Activated T-cell treated with anti-CD3 and anti-CD28 coated beads, Interleukin-2, amount 50 U/mL, for 24 hours (primary cell): Measurements from ENCODE around the gene TPK1.

Experiments used
- DNase-seq: peaks from one replicate; pipeline ENCODE4 v3.0.0-alpha.2; 2020
- H3K27ac Mint-ChIP-seq: 2 replicates; pipeline ENCODE4 v1.8.0; 2020; ENCODE audit warnings: mild to moderate bottlenecking, mixed read lengths
- H3K27me3 Mint-ChIP-seq: 2 replicates; pipeline ENCODE4 v1.8.0; 2020; ENCODE audit warnings: mixed read lengths
- H3K36me3 Mint-ChIP-seq: 2 replicates; pipeline ENCODE4 v1.8.0; 2020; ENCODE audit warnings: low read depth, mixed read lengths
- H3K4me1 Mint-ChIP-seq: 2 replicates; pipeline ENCODE4 v1.8.0; 2020; ENCODE audit warnings: low read depth, mixed read lengths
- H3K4me3 Mint-ChIP-seq: 2 replicates; pipeline ENCODE4 v1.8.0; 2020; ENCODE audit warnings: mild to moderate bottlenecking, moderate library complexity, mixed read lengths
- H3K9me3 Mint-ChIP-seq: 2 replicates; pipeline ENCODE4 v1.8.0; 2020; ENCODE audit warnings: mixed read lengths

TPK1 gene

GRCh38 chr7:144549861-144550260 lies 286.0 kb downstream of the TPK1 start:
- Mint-ChIP-seq H3K4me3 (no peak overlapping the region), H3K9me3 (no peaks in the 10 kb centered on the region), H3K27ac (no peak overlapping the region), H3K4me1 (peaks cover 1% of the 10 kb centered on the region), H3K36me3 (peaks cover 21% of the 10 kb centered on the region), H3K27me3 (no peaks in the 10 kb centered on the region)
- no peak for DNase-seq

- H3K27ac Mint-ChIP-seq: no peak overlapping the region
- no peaks in the 10 kb centered on the region for H3K9me3 Mint-ChIP-seq
- DNase-seq: no peak
- no peaks in the 10 kb centered on the region for H3K27me3 Mint-ChIP-seq
- H3K4me1 Mint-ChIP-seq: peaks cover 1% of the 10 kb centered on the region
- peaks cover 23% of the 10 kb centered on the region for H3K36me3 Mint-ChIP-seq
- H3K4me3 Mint-ChIP-seq: no peak overlapping the region
Observed at GRCh38 chr7:144548556-144548955, 287.3 kb downstream of the TPK1 start.

- Mint-ChIP-seq H3K27ac (no peak overlapping the region), H3K36me3 (peaks cover 23% of the 10 kb centered on the region), H3K4me3 (no peak overlapping the region), H3K27me3 (no peaks in the 10 kb centered on the region), H3K4me1 (peaks cover 1% of the 10 kb centered on the region), H3K9me3 (no peaks in the 10 kb centered on the region)
- DNase-seq: no peak
Observed at GRCh38 chr7:144547888-144548287, 288.0 kb downstream of the TPK1 start.

- DNase-seq: no peak
- no peaks in the 10 kb centered on the region for H3K9me3 Mint-ChIP-seq
- H3K27ac Mint-ChIP-seq: no peak overlapping the region
- H3K4me1 Mint-ChIP-seq: peaks cover 1% of the 10 kb centered on the region
- H3K36me3 Mint-ChIP-seq: peaks cover 29% of the 10 kb centered on the region
- no peak overlapping the region for H3K4me3 Mint-ChIP-seq
- H3K27me3 Mint-ChIP-seq: no peaks in the 10 kb centered on the region
Observed at GRCh38 chr7:144546782-144547181, 289.1 kb downstream of the TPK1 start.

- Mint-ChIP-seq H3K4me1 (peaks cover 1% of the 10 kb centered on the region), H3K4me3 (no peak overlapping the region), H3K9me3 (no peaks in the 10 kb centered on the region), H3K36me3 (peaks cover 26% of the 10 kb centered on the region), H3K27me3 (no peaks in the 10 kb centered on the region), H3K27ac (no peak overlapping the region)
- no peak for DNase-seq
Observed at GRCh38 chr7:144545330-144545729, 290.5 kb downstream of the TPK1 start.

GRCh38 chr7:144534655-144535395 lies 301.0 kb downstream of the TPK1 start:
- peaks cover 20% of the 10 kb centered on the region for H3K36me3 Mint-ChIP-seq
- no peaks in the 10 kb centered on the region for H3K27me3 Mint-ChIP-seq
- peaks cover 10% of the 10 kb centered on the region for H3K9me3 Mint-ChIP-seq
- no peak overlapping the region for H3K4me3 Mint-ChIP-seq
- no peak overlapping the region for H3K27ac Mint-ChIP-seq
- no peaks in the 10 kb centered on the region for H3K4me1 Mint-ChIP-seq
- DNase-seq: no peak

- Mint-ChIP-seq H3K27ac (no peak overlapping the region), H3K4me1 (peaks cover 3% of the 10 kb centered on the region), H3K27me3 (no peaks in the 10 kb centered on the region), H3K36me3 (peaks cover 20% of the 10 kb centered on the region), H3K4me3 (no peak overlapping the region), H3K9me3 (peaks cover 10% of the 10 kb centered on the region)
- no peak for DNase-seq
Observed at GRCh38 chr7:144534196-144534595, 301.7 kb downstream of the TPK1 start.

GRCh38 chr7:144531181-144531580 lies 304.7 kb downstream of the TPK1 start:
- no peak for DNase-seq
- H3K4me1 Mint-ChIP-seq: peaks cover 5% of the 10 kb centered on the region
- peaks cover 20% of the 10 kb centered on the region for H3K36me3 Mint-ChIP-seq
- H3K4me3 Mint-ChIP-seq: no peak overlapping the region
- H3K27ac Mint-ChIP-seq: no peak overlapping the region
- peaks cover 8% of the 10 kb centered on the region for H3K9me3 Mint-ChIP-seq
- no peaks in the 10 kb centered on the region for H3K27me3 Mint-ChIP-seq

GRCh38 chr7:144529269-144529926 lies 306.5 kb downstream of the TPK1 start:
- H3K4me3 Mint-ChIP-seq: no peak overlapping the region
- H3K36me3 Mint-ChIP-seq: peaks cover 11% of the 10 kb centered on the region
- H3K4me1 Mint-ChIP-seq: peaks cover 5% of the 10 kb centered on the region
- no peak for DNase-seq
- H3K9me3 Mint-ChIP-seq: peaks cover 2% of the 10 kb centered on the region
- H3K27ac Mint-ChIP-seq: no peak overlapping the region
- H3K27me3 Mint-ChIP-seq: no peaks in the 10 kb centered on the region

GRCh38 chr7:144528536-144529045 lies 307.3 kb downstream of the TPK1 start:
- no peak for DNase-seq
- peaks cover 5% of the 10 kb centered on the region for H3K4me1 Mint-ChIP-seq
- no peaks in the 10 kb centered on the region for H3K27me3 Mint-ChIP-seq
- H3K9me3 Mint-ChIP-seq: peaks cover 2% of the 10 kb centered on the region
- H3K4me3 Mint-ChIP-seq: no peak overlapping the region
- H3K27ac Mint-ChIP-seq: no peak overlapping the region
- peaks cover 6% of the 10 kb centered on the region for H3K36me3 Mint-ChIP-seq

- no peak overlapping the region for H3K4me3 Mint-ChIP-seq
- H3K27me3 Mint-ChIP-seq: no peaks in the 10 kb centered on the region
- peaks cover 5% of the 10 kb centered on the region for H3K4me1 Mint-ChIP-seq
- no peak overlapping the region for H3K27ac Mint-ChIP-seq
- H3K9me3 Mint-ChIP-seq: no peaks in the 10 kb centered on the region
- DNase-seq: no peak
- peaks cover 6% of the 10 kb centered on the region for H3K36me3 Mint-ChIP-seq
Observed at GRCh38 chr7:144527051-144527471, 308.8 kb downstream of the TPK1 start.

- H3K27ac Mint-ChIP-seq: no peak overlapping the region
- no peaks in the 10 kb centered on the region for H3K27me3 Mint-ChIP-seq
- no peak overlapping the region for H3K4me3 Mint-ChIP-seq
- DNase-seq: no peak
- peaks cover 5% of the 10 kb centered on the region for H3K4me1 Mint-ChIP-seq
- peaks cover 4% of the 10 kb centered on the region for H3K36me3 Mint-ChIP-seq
- no peaks in the 10 kb centered on the region for H3K9me3 Mint-ChIP-seq
Observed at GRCh38 chr7:144525956-144526355, 309.9 kb downstream of the TPK1 start.

- peaks cover 6% of the 10 kb centered on the region for H3K4me1 Mint-ChIP-seq
- no peak overlapping the region for H3K4me3 Mint-ChIP-seq
- H3K27ac Mint-ChIP-seq: no peak overlapping the region
- DNase-seq: no peak
- H3K36me3 Mint-ChIP-seq: peaks cover 3% of the 10 kb centered on the region
- H3K9me3 Mint-ChIP-seq: no peaks in the 10 kb centered on the region
- H3K27me3 Mint-ChIP-seq: no peaks in the 10 kb centered on the region
Observed at GRCh38 chr7:144524271-144524670, 311.6 kb downstream of the TPK1 start.

GRCh38 chr7:144523621-144524020 lies 312.2 kb downstream of the TPK1 start:
- H3K4me1 Mint-ChIP-seq: peaks cover 6% of the 10 kb centered on the region

GRCh38 chr7:144519925-144520324 lies 315.9 kb downstream of the TPK1 start:
- Mint-ChIP-seq H3K27me3 (no peaks in the 10 kb centered on the region), H3K4me1 (peaks cover 19% of the 10 kb centered on the region), H3K27ac (no peak overlapping the region), H3K36me3 (no peaks in the 10 kb centered on the region), H3K9me3 (no peaks in the 10 kb centered on the region), H3K4me3 (no peak overlapping the region)
- no peak for DNase-seq

More at GRCh38 chr7:144523621-144524020, 312.2 kb downstream of the TPK1 start:
- no peak overlapping the region for H3K27ac Mint-ChIP-seq
- H3K36me3 Mint-ChIP-seq: peaks cover 3% of the 10 kb centered on the region
- H3K4me3 Mint-ChIP-seq: no peak overlapping the region
- DNase-seq: no peak
- no peaks in the 10 kb centered on the region for H3K27me3 Mint-ChIP-seq
- H3K9me3 Mint-ChIP-seq: no peaks in the 10 kb centered on the region
